GM20000 (cell line): ENCODE results near the gene TJP2.

Experiments
- DNase-seq: peaks from one replicate; pipeline ENCODE4 v3.0.0; 2012; ENCODE audit warnings: low spot score
- CTCF ChIP-seq: IDR thresholded peaks from 2 replicates; pipeline ENCODE4 v1.5.1; 2012; ENCODE audit warnings: mild to moderate bottlenecking, control low read depth; ENCODE audit errors: extremely low read depth, missing control alignments

TJP2 gene

GRCh38 chr9:69232135-69232534, 58.1 kb downstream of the TJP2 start:
- no peak for TF ChIP-seq CTCF
- no peak for DNase-seq

- TF ChIP-seq CTCF, result no peak
Measured at GRCh38 chr9:69234683-69235082, 60.6 kb downstream of the TJP2 start.

GRCh38 chr9:69236188-69236587, 62.1 kb downstream of the TJP2 start:
- DNase-seq, result no peak

More at GRCh38 chr9:69234683-69235082, 60.6 kb downstream of the TJP2 start:
- no peak for DNase-seq

GRCh38 chr9:69237702-69238295, 63.7 kb downstream of the TJP2 start:
- DNase-seq, result no peak
- TF ChIP-seq CTCF, result no peak

More at GRCh38 chr9:69236188-69236587, 62.1 kb downstream of the TJP2 start:
- no peak for TF ChIP-seq CTCF

- no peak for DNase-seq
- TF ChIP-seq CTCF, result no peak
Measured at GRCh38 chr9:69243116-69243515, 69.0 kb downstream of the TJP2 start.

GRCh38 chr9:69246629-69247028, 72.6 kb downstream of the TJP2 start:
- no peak for TF ChIP-seq CTCF
- DNase-seq, result no peak

GRCh38 chr9:69248005-69248404, 73.9 kb downstream of the TJP2 start:
- TF ChIP-seq CTCF, result no peak
- no peak for DNase-seq
